AG09309 (cell line): Measurements from ENCODE around the gene HOOK2.
"Not testable (repeated sequence)": the region's sequence is repeated elsewhere in the genome, so short reads cannot be mapped to it uniquely, and the experiment has no call there.

Source experiments
- DNase-seq: peaks from one replicate; pipeline ENCODE4 v3.0.0-alpha.2; 2010; ENCODE audit warnings: low read depth
- H3K4me3 ChIP-seq: 2 replicates; pipeline ENCODE4 v1.5.1; 2011; ENCODE audit warnings: mild to moderate bottlenecking, low read depth, low read length, moderate library complexity; ENCODE audit not compliant: control insufficient read depth
- CTCF ChIP-seq: IDR thresholded peaks from 2 replicates; pipeline ENCODE4 v1.5.1; 2011; ENCODE audit warnings: mild to moderate bottlenecking, low read depth, low read length, inconsistent platforms; ENCODE audit not compliant: insufficient read depth, control insufficient read depth; ENCODE audit errors: missing control alignments

Gene HOOK2

GRCh38 chr19:12715929-12716328 lies 59.4 kb downstream of the HOOK2 start:
- DNase-seq, result no peak
- no peak overlapping the region for H3K4me3 ChIP-seq
- no peak for TF ChIP-seq CTCF

GRCh38 chr19:12715102-12715501 lies 60.2 kb downstream of the HOOK2 start:
- no peak for TF ChIP-seq CTCF
- DNase-seq, result no peak
- H3K4me3 ChIP-seq, result no peak overlapping the region

- DNase-seq, result not testable (repeated sequence)
Observed at GRCh38 chr19:12713304-12713703, 62.0 kb downstream of the HOOK2 start.

More at GRCh38 chr19:12713304-12713703, 62.0 kb downstream of the HOOK2 start:
- not testable (repeated sequence) for H3K4me3 ChIP-seq
